NCI-H1436 treated with DMSO at 0.1 percent for 48 hours (cell line): ENCODE data around the gene STOM.

Source experiments
- DNase-seq: peaks from one replicate; lab custom pipeline; 2025; lab: John Stamatoyannopoulos, UW

Gene STOM

DNA sequence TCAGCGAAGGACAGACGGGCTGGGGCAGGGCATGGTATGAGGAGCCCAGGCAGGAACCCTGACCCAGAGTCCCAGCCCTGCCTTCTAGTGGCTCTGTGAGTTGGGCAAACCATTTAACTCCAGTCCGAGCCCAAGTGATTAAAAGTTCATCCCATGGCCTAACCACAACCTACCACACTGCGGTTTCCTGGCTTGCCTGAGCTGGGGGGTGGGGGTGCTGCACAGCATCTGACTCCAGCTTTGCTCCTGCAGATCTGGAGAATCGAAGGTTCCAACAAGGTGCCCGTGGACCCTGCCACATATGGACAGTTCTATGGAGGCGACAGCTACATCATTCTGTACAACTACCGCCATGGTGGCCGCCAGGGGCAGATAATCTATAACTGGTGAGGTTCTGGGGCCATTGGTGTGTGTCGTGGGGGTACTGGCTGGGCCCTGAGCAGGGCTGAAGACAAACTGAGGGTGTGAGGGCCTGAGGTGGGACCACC lies 49.0 kb downstream of the STOM start:
- DNase-seq = no peak

DNA sequence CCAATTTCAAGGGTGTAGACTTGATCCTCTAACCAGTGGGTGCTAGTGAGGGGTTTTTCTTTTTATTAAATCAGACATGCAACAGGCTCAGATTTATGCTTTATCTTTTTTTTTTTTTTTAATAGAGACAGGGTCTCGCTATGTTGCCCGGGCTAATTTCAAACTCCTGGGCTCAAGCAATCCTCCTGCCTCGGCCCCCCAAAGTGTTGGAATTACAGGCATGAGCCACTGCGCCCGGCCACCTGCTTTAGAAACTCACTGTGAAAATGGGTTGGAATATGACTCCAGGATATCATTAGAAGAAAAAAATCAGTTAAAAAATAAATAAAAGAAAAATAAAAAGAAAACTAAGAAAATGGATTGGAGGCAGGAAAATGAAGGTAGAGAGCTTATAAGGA lies 50.7 kb downstream of the STOM start:
- no peak for DNase-seq

DNA sequence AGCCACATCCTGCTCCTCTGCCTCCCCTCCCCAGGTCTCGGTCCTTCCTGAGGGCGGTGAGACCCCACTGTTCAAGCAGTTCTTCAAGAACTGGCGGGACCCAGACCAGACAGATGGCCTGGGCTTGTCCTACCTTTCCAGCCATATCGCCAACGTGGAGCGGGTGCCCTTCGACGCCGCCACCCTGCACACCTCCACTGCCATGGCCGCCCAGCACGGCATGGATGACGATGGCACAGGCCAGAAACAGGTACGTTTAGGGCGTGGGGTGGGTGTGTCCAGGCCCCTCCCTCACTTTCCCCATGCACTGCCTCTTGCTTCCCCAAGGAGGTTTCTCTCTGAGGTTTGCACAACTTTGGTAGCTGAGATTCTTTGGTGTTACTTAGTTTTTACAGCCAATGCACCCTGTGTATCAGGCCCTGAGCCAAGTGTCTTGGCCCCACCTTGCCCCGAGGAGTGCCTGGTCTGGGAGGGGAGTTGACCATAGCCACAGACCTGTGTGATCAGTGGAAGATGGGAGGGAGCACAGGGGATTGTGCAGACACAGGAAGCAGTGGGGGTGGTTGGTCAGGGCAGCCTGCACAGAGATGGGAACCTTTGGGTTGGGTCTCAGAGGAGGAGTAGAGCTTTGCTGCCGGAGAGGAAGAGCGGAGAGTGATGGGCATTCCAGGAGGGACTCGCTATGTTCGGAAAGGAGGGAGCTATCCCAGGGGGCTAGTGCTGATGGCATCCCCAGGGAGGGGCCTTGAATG lies 51.2 kb downstream of the STOM start:
- DNase-seq = no peak

GRCh38 chr9:121317737-121318630 lies 52.1 kb downstream of the STOM start:
- DNase-seq = no peak

DNA sequence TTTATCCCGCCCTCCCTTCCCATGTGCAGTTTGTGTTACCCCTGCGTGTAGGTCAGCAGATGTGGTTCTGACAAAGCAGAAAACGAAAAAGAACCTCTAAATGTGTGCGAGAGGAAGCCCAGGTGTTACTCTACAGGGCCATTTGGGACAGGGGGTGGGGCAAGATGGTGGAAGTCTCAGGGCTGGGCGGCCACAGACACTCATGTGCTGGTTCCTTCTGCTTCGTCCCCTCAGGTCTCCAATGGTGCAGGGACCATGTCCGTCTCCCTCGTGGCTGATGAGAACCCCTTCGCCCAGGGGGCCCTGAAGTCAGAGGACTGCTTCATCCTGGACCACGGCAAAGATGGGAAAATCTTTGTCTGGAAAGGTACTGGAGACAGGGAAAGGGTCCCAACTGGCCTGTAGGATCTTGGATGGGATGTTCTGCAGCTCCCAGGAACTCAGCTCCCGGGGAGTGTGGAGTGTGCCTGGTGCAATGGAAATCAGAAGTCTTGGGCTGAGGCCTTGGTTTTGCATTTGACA lies 53.1 kb downstream of the STOM start:
- DNase-seq = no peak

- no peak for DNase-seq
These were observed 53.7 kb downstream of the STOM start for GRCh38 chr9:121316378-121316777.

GRCh38 chr9:121313458-121314152 lies 56.4 kb downstream of the STOM start:
- no peak for DNase-seq

DNA sequence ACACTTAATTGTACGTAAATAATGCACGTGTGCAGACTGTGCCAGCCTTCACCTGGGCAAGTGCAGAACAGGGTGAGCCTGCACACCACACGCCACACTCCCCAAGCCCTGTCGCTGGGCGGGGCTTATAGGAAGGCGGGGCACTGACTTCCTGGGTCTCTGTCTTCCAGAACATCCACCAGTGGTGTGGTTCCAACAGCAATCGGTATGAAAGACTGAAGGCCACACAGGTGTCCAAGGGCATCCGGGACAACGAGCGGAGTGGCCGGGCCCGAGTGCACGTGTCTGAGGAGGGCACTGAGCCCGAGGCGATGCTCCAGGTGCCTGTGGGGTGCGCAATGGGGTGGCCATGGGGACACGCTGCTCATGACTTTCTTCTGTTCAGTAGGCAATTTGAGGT lies 57.9 kb downstream of the STOM start:
- DNase-seq = no peak

GRCh38 chr9:121310571-121310970 lies 59.5 kb downstream of the STOM start:
- DNase-seq = no peak

DNA sequence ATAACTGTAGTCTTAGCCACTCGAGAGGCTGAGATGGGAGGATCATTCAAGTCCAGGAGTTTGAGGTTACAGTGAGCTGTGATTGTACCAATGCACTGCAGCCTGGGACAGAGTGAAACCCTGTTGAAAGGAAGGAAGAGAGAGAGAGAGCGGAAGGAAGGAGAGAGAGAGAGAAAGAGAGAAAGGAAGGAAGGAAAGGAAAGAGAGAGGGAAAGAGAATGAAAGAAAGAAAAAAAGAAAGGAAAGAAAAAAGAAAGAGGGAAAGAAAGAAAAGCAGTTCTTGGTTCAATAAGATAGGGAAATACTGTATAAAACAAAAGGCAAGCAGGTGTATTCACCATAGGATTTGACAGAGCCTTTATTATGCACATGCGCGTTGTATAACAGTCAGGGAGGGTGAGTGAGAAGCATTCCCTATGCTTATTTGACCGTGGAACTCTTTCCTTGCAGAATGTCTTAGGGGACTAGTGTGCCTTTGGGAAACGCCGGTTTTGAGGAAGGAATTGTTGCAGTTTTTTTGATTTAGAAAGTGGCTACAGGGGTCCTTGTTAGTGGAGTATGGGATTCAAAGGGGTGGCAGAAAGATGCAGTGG lies 60.1 kb downstream of the STOM start:
- DNase-seq = no peak

GRCh38 chr9:121309171-121309570 lies 60.9 kb downstream of the STOM start:
- DNase-seq = no peak

GRCh38 chr9:121308765-121309164 lies 61.3 kb downstream of the STOM start:
- DNase-seq = no peak

GRCh38 chr9:121307976-121308375 lies 62.1 kb downstream of the STOM start:
- DNase-seq = no peak

DNA sequence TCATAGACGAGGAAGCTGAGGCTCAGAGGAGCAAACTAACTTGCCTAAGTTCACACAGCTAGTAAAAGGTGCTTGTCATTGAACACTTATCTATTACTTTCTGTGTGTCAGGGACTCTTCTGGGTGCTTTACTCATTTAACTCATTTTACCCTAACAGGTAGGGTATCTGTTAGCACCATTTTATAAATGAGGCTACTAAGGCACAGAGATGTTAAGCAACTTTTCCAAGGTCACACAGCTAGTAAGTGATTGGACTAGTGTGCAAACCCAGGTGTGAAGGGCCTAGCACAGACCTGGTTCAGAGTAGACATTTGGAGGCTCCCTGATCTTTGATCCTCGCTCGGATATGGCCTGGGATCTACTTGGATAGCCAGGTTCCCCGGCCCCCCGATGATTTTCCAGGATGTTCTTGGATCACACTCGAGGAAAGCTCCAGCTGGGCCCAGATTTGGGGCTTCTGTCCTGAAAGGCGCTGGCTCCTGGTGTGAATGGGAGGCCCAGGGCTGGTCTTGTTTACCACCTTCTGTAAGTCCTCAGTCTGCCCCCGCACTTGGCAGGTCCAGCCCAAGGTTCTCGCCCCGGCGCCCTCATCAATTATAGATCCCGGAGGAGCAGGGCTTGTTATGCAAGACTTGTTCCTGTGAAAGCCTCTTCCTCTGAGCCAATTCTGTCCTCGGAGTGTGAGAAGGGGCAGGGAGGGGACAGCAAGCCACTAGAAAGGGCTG lies 64.6 kb downstream of the STOM start:
- no peak for DNase-seq

- no peak for DNase-seq
These were observed 65.3 kb downstream of the STOM start for GRCh38 chr9:121304707-121305106.

GRCh38 chr9:121303456-121304451 lies 66.3 kb downstream of the STOM start:
- no peak for DNase-seq

DNA sequence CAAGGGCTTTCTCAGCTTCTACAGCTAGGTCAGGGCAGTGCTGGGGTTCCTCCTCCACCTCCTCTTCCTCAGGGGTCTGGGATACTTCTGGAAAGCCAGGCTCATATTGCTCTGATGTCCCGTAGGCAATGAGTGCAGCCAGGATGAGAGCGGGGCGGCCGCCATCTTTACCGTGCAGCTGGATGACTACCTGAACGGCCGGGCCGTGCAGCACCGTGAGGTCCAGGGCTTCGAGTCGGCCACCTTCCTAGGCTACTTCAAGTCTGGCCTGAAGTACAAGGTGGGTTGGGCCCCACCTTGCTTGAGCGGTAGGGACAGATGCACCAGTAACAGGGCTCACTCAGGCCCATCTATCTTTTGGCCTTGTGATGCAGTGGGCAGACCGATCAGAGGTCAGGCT lies 67.3 kb downstream of the STOM start:
- no peak for DNase-seq

DNA sequence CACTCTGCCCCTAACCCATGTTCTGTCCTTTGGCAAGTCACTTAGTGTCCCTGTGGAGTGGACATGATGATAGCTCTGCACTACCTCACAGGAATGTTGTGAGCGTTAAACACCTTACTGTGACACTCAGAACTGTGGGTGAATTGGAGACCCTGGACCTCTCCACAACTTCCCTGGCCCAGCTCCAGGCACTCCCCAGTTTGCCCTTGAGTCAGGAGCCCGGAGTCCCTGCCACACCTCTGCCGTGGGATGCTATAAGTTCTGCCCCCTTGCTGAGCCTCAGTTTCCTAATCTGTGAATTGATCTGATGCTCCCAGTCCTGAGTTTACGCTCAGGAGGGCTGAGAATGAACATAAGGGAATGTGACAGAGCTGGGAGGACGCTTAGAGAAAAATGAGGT lies 67.7 kb downstream of the STOM start:
- no peak for DNase-seq

DNA sequence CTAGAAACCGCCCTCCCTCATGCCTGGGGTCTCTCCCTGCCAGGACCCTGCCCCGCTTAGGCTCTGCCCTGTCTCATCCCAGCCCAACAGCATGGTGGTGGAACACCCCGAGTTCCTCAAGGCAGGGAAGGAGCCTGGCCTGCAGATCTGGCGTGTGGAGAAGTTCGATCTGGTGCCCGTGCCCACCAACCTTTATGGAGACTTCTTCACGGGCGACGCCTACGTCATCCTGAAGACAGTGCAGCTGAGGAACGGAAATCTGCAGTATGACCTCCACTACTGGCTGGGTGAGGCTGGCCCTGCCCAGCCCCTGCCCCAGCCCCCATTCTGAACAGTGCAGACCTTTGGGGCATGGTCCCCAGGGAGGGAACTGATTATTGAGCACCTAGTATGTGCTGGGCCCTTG lies 68.2 kb downstream of the STOM start:
- DNase-seq = no peak
